GM12874 (cell line): Measurements from ENCODE around the gene ARRB1.

Source experiments
- TF ChIP-seq, protein P1 (sequence below): IDR thresholded peaks from 2 replicates; pipeline ENCODE4 v1.5.1; 2011; ENCODE audit warnings: low read depth, mild to moderate bottlenecking, control low read depth, low read length, moderate library complexity; ENCODE audit not compliant: insufficient read depth

Gene ARRB1

DNA sequence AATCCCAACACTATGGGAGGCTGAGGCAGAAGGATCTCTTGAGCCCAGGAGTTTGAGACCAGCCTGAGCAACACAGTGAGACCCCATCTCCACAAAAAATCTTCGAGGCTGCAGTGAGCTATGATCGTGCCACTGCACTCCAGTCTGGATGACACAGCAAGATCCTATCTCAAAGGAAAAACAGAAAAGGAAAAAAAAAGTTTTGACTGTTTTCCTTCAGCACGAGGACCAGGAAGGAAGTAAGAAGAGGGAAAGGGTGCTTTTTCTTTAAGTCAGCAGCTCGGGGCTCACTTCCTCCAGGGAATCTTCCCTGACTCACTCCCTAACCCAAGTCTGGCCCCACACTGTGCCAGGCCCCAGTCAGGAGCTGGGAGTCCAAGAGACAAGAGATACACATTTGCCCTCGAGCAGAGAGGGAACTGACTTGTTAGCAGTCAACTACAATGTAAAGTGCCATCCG, 14.2 kb downstream of the ARRB1 start:
- TF ChIP-seq, protein P1, sequence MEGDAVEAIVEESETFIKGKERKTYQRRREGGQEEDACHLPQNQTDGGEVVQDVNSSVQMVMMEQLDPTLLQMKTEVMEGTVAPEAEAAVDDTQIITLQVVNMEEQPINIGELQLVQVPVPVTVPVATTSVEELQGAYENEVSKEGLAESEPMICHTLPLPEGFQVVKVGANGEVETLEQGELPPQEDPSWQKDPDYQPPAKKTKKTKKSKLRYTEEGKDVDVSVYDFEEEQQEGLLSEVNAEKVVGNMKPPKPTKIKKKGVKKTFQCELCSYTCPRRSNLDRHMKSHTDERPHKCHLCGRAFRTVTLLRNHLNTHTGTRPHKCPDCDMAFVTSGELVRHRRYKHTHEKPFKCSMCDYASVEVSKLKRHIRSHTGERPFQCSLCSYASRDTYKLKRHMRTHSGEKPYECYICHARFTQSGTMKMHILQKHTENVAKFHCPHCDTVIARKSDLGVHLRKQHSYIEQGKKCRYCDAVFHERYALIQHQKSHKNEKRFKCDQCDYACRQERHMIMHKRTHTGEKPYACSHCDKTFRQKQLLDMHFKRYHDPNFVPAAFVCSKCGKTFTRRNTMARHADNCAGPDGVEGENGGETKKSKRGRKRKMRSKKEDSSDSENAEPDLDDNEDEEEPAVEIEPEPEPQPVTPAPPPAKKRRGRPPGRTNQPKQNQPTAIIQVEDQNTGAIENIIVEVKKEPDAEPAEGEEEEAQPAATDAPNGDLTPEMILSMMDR, result no peak

DNA sequence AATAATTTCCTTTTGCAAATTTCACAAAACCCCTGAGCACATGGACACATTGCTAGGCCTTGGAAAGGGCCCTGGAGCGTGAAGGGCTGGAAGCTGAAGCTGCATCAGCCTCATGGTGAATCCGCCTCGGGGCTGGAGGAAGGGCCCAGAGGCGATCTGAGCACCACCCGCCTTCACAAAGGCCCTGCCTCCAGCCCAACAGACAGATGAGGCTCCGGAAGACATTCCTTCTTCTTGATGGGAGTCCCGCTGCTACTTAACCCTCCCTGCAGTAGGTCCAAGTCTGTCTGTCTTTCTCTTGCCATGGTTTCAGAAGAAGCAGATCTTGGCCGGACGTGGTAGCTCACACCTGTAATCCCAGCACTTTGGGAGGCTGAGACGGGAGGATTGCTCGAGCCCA, 16.5 kb downstream of the ARRB1 start:
- TF ChIP-seq, protein P1, result no peak

DNA sequence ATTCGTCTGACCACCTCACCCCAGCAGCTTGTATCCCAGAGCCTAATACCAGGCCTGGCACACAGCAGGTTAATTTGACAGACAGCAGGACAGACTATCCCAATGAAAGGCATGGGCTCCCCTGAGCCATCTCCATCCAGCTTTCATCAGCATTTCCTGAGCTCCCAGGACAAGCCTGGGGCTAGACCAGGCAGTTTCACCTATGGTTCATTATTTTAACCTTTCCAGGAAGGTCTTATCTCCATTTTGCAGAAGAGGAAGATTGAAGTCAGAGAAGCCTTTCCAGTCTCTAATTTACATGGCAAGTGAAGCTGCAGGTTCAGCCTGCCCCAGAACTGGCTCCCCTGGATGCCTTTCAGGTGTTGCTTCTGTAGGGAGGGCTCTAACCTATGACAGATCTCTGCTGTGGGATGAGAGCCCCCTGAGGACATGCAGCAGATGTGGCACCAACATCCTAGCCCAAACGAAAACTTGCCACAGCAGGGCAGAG, 17.0 kb downstream of the ARRB1 start:
- TF ChIP-seq, protein P1, result no peak

DNA sequence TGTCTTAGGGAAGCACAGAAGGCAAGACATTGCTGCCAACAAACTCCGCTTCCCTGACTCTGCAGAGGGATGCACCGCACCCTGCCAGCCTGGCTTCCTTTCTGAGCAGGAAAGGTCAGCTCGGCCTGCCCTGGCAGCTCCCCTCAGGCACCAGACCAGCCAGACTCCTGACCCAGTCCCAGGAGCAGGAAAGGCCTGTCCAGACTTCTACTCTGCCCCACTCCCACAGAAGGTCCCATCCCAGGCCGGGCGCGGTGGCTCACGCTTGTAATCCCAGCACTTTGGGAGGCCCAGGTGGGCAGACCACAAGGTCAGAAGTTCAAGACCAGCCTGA, 17.7 kb downstream of the ARRB1 start:
- TF ChIP-seq, protein P1, result no peak

DNA sequence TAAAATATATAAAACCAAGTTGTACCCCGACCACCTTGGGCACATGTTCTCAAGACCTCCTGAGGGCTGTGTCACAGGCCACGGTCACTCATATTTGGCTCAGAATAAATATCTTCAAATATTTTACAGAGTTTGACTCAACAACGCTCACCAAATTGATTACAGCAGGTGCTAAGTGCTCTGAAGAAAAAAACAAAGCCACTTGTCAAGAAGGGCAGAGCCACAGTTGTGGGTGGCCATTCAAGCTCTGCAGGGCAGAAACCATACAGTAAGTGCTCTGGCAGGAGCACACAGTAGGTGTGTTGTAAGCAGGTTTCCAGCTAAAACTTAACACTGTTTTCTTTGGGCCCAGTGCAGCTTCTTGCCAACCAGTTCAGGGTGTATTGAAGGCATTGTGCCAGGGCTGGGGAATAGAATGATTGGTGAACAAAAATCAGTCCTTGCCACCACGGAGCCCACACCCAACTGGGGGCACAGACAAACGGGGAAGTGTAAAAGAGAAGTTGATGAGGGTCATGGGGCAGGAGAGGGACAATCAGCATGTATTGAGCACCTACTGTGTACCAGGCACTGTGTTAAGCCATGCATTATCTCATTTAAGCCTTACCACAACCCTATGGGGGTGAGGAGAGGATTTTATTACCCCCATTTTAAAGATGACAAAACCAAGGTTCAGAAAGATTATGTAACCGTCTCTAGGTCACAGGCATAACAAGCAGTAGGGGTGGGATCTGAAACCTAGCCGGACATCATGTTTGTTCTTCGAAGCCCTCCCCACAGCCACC, 18.2 kb downstream of the ARRB1 start:
- TF ChIP-seq, protein P1, result no peak

DNA sequence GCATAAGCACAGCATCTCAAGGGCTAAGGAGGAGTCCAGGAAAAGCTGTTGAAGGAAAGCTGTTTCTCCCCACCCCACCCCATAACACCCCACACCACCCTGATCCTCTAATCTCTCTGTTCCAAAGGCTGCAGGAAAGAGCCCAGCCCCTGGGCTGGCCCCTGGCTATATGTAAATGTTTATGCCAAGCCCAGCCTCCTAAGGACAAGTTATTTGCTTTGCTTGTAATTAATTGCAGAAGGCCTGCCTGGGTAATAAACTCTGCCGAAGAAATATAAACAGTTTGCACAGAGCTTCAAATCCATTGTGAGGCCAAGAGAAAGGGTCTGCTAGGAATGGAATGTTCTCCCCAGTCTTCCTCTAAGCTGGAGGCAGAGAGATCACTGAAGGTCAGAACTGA, 21.2 kb downstream of the ARRB1 start:
- TF ChIP-seq, protein P1, result no peak

DNA sequence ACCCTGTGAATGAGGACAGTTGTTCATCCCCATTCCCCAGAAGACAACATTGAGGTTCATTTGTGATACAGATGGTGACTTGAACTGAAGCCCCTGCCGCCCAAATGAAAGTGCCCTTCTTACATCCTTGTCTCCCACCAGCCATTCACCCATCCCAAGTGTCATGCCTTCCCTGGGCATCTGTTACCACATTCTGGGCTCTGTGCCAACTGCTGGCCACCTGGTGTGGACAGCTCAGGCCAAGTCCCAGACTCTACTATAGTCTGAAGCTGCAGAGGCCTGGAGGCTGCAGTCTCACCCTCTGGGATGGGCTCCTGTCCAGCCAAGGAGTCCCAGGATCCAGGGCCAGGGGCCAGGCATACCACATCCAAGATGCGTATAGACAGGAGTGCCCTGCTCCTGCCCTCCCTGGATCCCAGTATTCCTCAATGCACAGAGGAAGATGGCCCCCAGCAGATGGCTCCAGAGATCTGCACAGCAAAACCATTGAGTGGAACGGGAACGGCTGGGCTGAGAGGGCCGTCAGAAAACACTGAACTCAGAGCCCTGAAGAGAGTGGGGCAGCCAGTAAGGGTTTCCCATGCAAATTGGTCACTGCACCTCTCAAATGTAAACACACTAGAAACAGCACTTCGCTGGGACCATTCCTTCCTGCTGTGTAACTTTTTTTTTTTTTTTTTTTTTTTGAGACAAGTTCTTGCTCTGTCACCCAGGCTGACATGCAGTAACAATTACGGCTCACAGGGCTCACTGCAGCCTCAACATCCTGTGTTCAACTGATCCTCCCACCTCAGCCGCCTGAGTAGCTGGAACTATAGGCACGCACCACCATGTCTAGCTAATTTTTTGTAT, 22.8 kb downstream of the ARRB1 start:
- TF ChIP-seq, protein P1, result peak; percentile 36; the same call in 1 of the 2 replicates
